ENCODE results near the gene SP6.

Gene SP6

GRCh38 chr17:47840001-47840741 lies 10.8 kb downstream of the SP6 start:
- Histone ChIP-seq H3K4me3 (ENCODE audit: low read length) (peak overlapping the region; percentile 85), H3K79me2 (ENCODE audit: low read length) (peaks cover 9% of the 10 kb centered on the region; the same call in 1 of the 2 replicates), H3K27me3 (ENCODE audit: low read depth, low read length) (no peaks in the 10 kb centered on the region), H2AFZ (ENCODE audit: low read depth, low read length) (no peak overlapping the region), H3K27ac (ENCODE audit: low read length) (no peak overlapping the region), H4K20me1 (ENCODE audit: insufficient read depth, low read length) (no peaks in the 10 kb centered on the region), H3K4me1 (ENCODE audit: low read length) (peaks cover 45% of the 10 kb centered on the region), H3K36me3 (replicated peaks; ENCODE audit: low read depth, low read length) (peaks cover 19% of the 10 kb centered on the region), H3K9ac (ENCODE audit: low read length) (peak overlapping the region; percentile 76), H3K4me2 (ENCODE audit: low read length) (peak overlapping the region; percentile 85), H3K9me3 (ENCODE audit: insufficient read depth, low read length) (no peaks in the 10 kb centered on the region)
- TF ChIP-seq CTCF (IDR thresholded peaks at IDR 0.05; ENCODE audit: low read depth, low read length) (no peak), EZH2phosphoT487 (IDR thresholded peaks at IDR 0.05; ENCODE audit: low read depth) (no peak)

GRCh38 chr17:47839071-47839470 lies 11.9 kb downstream of the SP6 start:
- Histone ChIP-seq H3K27ac (ENCODE audit: low read length) (no peak overlapping the region), H4K20me1 (ENCODE audit: insufficient read depth, low read length) (no peaks in the 10 kb centered on the region), H3K9me3 (ENCODE audit: insufficient read depth, low read length) (no peaks in the 10 kb centered on the region), H3K4me1 (ENCODE audit: low read length) (peaks cover 34% of the 10 kb centered on the region), H2AFZ (ENCODE audit: low read depth, low read length) (no peak overlapping the region), H3K36me3 (replicated peaks; ENCODE audit: low read depth, low read length) (peaks cover 19% of the 10 kb centered on the region), H3K9ac (ENCODE audit: low read length) (no peak overlapping the region), H3K27me3 (ENCODE audit: low read depth, low read length) (no peaks in the 10 kb centered on the region), H3K79me2 (ENCODE audit: low read length) (peaks cover 9% of the 10 kb centered on the region; the same call in 1 of the 2 replicates), H3K4me2 (ENCODE audit: low read length) (no peak overlapping the region), H3K4me3 (ENCODE audit: low read length) (no peak overlapping the region)
- TF ChIP-seq CTCF (IDR thresholded peaks at IDR 0.05; ENCODE audit: low read depth, low read length) (no peak), EZH2phosphoT487 (IDR thresholded peaks at IDR 0.05; ENCODE audit: low read depth) (no peak)

- Histone ChIP-seq H3K4me1 (ENCODE audit: low read length) (peaks cover 30% of the 10 kb centered on the region), H3K9me3 (ENCODE audit: insufficient read depth, low read length) (no peaks in the 10 kb centered on the region), H3K79me2 (ENCODE audit: low read length) (peaks cover 9% of the 10 kb centered on the region; the same call in 1 of the 2 replicates), H2AFZ (ENCODE audit: low read depth, low read length) (no peak overlapping the region), H3K36me3 (replicated peaks; ENCODE audit: low read depth, low read length) (peaks cover 19% of the 10 kb centered on the region), H3K27ac (ENCODE audit: low read length) (no peak overlapping the region), H3K4me2 (ENCODE audit: low read length) (no peak overlapping the region), H3K9ac (ENCODE audit: low read length) (no peak overlapping the region), H3K4me3 (ENCODE audit: low read length) (no peak overlapping the region), H3K27me3 (ENCODE audit: low read depth, low read length) (no peaks in the 10 kb centered on the region), H4K20me1 (ENCODE audit: insufficient read depth, low read length) (no peaks in the 10 kb centered on the region)
- TF ChIP-seq EZH2phosphoT487 (IDR thresholded peaks at IDR 0.05; ENCODE audit: low read depth) = no peak
- TF ChIP-seq CTCF (IDR thresholded peaks at IDR 0.05; ENCODE audit: low read depth, low read length) = no peak
Measured at GRCh38 chr17:47838636-47839035, 12.3 kb downstream of the SP6 start.

GRCh38 chr17:47837401-47838039 lies 13.4 kb downstream of the SP6 start:
- Histone ChIP-seq H3K4me3 (ENCODE audit: low read length) (no peak overlapping the region), H3K9ac (ENCODE audit: low read length) (no peak overlapping the region), H3K4me2 (ENCODE audit: low read length) (no peak overlapping the region)

More at GRCh38 chr17:47837401-47838039, 13.4 kb downstream of the SP6 start:
- Histone ChIP-seq H3K79me2 (ENCODE audit: low read length) (peaks cover 9% of the 10 kb centered on the region; the same call in 1 of the 2 replicates), H3K4me1 (ENCODE audit: low read length) (peaks cover 19% of the 10 kb centered on the region), H3K36me3 (replicated peaks; ENCODE audit: low read depth, low read length) (peaks cover 19% of the 10 kb centered on the region), H4K20me1 (ENCODE audit: insufficient read depth, low read length) (no peaks in the 10 kb centered on the region), H3K27me3 (ENCODE audit: low read depth, low read length) (no peaks in the 10 kb centered on the region), H3K27ac (ENCODE audit: low read length) (no peak overlapping the region), H3K9me3 (ENCODE audit: insufficient read depth, low read length) (no peaks in the 10 kb centered on the region), H2AFZ (ENCODE audit: low read depth, low read length) (no peak overlapping the region)
- TF ChIP-seq EZH2phosphoT487 (IDR thresholded peaks at IDR 0.05; ENCODE audit: low read depth) (no peak), CTCF (IDR thresholded peaks at IDR 0.05; ENCODE audit: low read depth, low read length) (no peak)

All from OCI-LY3 (cell line).